Subcutaneous adipose tissue (tissue), 4 donors: ENCODE measurements around the gene TBC1D21. TPM values are rescaled to one million over a fixed set of nuclear protein-coding genes. Genes with fewer than 3 reads are reported as not detected.

Source experiments
- total RNA-seq, 4 donors: library from RNA; depleted of rRNA; stranded (reverse); fragments of >200 nt; gene quantifications; one replicate each; pipeline ENCODE4 v1.1.0, GENCODE V29; 2016
- TF ChIP-seq, protein P1 (sequence below): fragments of 450-650 bp; IDR thresholded peaks from one replicate; pipeline ENCODE4 v1.5.1; 2016; ENCODE audit warnings: low read depth, mild to moderate bottlenecking, control low read depth, antibody characterized with exemption, moderate library complexity

Gene TBC1D21
- total RNA-seq, 4 donors from 2014 or later: not detected

DNA sequence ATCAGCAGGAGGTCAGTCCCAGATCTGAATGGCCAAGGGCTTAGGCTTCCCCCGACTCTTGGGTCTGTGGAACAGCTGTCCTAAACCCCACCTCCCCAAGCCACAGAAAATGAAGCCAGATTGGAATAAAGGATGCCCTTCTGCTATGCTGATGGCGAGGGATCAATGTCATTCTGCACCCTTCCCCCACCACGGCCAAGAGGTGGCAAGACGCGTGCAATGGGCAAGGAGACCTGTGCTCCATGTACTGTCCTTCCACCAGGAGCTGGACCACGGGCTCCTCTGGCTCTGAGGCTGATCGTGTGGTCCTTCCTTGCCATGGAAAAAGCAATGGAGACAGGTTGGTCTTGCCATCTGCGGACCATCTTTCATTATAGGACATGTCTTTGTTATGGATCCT, 32.6 kb upstream of the TBC1D21 start:
- TF ChIP-seq, protein P1, sequence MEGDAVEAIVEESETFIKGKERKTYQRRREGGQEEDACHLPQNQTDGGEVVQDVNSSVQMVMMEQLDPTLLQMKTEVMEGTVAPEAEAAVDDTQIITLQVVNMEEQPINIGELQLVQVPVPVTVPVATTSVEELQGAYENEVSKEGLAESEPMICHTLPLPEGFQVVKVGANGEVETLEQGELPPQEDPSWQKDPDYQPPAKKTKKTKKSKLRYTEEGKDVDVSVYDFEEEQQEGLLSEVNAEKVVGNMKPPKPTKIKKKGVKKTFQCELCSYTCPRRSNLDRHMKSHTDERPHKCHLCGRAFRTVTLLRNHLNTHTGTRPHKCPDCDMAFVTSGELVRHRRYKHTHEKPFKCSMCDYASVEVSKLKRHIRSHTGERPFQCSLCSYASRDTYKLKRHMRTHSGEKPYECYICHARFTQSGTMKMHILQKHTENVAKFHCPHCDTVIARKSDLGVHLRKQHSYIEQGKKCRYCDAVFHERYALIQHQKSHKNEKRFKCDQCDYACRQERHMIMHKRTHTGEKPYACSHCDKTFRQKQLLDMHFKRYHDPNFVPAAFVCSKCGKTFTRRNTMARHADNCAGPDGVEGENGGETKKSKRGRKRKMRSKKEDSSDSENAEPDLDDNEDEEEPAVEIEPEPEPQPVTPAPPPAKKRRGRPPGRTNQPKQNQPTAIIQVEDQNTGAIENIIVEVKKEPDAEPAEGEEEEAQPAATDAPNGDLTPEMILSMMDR: no peak

DNA sequence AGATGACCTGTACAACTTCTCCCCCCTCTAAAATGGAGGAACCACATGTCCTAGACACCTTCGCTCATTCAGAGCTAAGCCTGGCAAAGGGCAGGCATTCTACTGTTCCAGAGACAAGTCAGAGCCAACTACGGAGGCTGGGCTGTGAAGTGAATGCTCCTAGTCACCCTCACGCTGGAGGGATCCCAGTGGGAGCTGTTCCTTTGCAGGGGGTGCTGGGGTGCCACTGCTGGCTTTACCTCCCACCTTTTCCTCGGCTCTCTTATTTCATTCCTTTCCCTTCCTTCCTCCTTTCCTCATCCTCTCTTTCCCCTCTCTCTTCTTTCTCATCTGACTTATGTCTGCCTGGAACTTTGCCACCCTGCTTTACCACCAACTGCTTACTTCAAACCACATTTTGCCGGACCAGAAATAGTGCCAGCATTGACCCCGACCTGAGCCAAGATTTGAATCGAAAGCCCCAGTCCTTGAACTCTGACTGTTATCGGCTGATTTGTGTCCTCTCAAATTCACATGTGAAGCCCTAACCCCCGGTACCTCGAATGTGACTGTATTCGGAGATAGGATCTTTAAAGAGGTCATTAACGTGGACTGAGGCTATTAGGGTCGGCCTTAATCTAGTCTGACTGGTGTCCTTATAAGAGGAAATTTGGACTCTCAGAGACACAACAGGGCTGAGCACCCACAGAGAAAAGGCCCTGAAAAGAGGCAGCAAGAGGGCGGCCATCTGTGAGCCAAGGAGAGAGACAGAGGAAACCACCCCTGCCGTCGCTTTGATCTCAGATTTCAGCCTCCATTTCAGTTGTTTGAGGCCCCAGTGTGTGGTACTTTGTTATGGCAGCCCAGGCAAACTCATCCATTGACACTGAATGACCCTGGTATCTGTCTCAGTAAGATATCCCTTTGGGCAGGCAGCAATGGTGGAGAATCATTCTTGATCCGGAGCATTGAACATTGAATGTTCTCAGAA, 31.3 kb upstream of the TBC1D21 start:
- TF ChIP-seq, protein P1: no peak

DNA sequence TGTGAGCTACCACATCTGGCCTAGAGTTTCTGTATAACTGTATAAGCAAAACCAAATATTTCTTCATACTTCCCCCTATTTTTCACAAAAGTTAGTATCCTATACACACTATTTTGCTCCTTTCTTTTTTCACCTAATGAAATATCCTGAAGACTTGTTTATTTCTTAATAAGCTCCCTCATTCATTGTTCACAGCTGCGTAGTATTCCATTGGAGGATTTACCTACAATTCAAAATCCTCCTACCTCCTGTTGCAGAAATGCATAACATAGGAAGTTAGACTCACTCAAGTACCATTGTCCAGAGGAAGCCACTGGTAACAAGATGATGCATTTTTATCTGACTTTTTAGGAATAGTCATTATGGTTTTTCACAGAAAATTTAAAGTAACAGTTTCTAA, 29.6 kb upstream of the TBC1D21 start:
- TF ChIP-seq, protein P1: no peak

DNA sequence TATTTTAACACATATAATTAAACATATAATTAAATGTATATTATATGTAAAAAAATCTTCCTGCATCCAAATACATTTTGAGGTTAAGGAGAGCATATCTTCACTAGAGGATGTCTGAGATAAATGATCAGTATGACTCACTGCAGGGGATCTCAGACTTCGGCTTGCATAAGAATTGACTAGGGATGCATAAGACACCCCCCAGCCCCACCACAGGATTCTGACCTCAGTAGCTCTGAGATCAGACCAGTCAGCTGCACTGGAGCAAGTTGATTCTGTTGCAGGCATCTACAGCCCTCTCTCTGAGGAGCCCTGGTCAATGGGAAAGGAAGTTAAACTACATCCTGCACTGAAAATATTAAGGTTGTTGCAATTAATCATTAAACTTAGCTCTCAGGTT, 29.0 kb upstream of the TBC1D21 start:
- TF ChIP-seq, protein P1: no peak

DNA sequence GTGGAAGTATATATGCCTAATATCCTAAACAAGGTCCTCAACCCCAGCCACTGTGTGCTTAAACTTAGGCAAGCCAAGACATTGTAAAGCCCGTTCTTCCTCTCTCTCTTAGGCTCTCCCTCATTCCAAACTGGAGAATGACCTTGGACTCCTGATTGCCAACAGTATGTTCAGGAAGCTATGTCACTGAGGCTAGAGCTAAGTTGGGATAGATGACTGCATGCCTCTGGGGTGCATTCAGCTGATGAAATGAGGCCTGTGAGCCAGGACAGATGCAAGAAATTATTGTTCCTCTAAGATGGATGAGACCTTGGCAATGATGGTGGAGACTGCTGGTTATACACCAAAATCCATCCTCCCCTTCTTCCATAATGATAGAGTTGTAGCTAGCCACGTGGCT, 27.9 kb upstream of the TBC1D21 start:
- TF ChIP-seq, protein P1: no peak

DNA sequence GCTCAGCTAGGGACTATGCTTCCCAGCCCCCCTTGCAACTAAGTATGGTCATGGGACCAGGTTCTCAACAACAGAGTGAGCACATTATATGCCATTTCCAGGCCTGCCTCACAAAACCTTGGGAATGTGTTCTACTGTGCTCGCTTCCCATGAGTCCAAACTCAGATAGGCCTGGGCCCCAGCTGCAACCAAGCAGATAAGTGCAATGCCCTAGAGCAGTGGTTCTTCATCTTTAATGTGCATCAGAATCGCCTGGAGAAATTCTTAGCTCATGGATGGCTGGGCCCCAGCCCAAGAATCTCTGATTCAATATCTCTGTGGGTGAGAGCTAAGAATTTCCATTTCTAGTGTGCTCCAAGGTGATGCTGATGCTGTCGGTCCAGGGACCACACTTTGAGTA, 27.5 kb upstream of the TBC1D21 start:
- TF ChIP-seq, protein P1: no peak

DNA sequence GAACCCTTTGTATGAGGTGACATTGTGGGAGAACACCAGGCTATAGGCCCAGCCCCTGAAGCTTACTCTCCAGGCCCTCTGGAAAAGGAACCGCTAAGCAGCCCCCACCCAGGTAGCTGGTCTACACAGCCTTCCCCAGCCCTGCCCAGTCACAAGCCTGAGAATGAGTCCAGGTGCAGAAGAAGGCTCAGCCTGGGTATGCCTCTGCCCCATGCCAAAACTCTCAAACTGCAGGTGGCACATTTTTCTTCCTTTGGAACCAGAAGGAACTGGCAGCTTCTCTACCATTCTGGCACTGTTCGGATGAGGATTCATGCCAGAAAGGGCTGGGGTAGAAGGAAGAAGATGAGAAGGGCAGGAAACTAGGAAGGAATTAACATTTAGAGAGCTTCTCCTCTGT, 23.7 kb upstream of the TBC1D21 start:
- TF ChIP-seq, protein P1: no peak
